ENCODE data around the gene KLHL12.

KLHL12 gene

GRCh38 chr1:202871367-202871766, 55.7 kb downstream of the KLHL12 start:
- no peak overlapping the region for H3K4me3 ChIP-seq (ENCODE audit: low read depth, low read length)
- DNase-seq (ENCODE audit: low read depth), result no peak
- TF ChIP-seq CTCF (conservative IDR thresholded peaks at IDR 0.05; ENCODE audit: low read depth, low read length), result no peak

- no peak for TF ChIP-seq CTCF (conservative IDR thresholded peaks at IDR 0.05; ENCODE audit: low read depth, low read length)
- no peak for DNase-seq (ENCODE audit: low read depth)
- no peak overlapping the region for H3K4me3 ChIP-seq (ENCODE audit: low read depth, low read length)
Measured at GRCh38 chr1:202862679-202863560, 64.1 kb downstream of the KLHL12 start.

- TF ChIP-seq CTCF (conservative IDR thresholded peaks at IDR 0.05; ENCODE audit: low read depth, low read length), result no peak
- peak; percentile 86 for DNase-seq (ENCODE audit: low read depth)
- H3K4me3 ChIP-seq (ENCODE audit: low read depth, low read length), result peak overlapping the region; percentile 69
Measured at GRCh38 chr1:202861420-202862132, 65.5 kb downstream of the KLHL12 start.

GRCh38 chr1:202860744-202861419, 66.2 kb downstream of the KLHL12 start:
- DNase-seq (ENCODE audit: low read depth), result peak; percentile 28
- peak overlapping the region; percentile 69 for H3K4me3 ChIP-seq (ENCODE audit: low read depth, low read length)

GRCh38 chr1:202858789-202859414, 68.1 kb downstream of the KLHL12 start:
- H3K4me3 ChIP-seq (ENCODE audit: low read depth, low read length), result no peak overlapping the region
- DNase-seq (ENCODE audit: low read depth), result no peak
- no peak for TF ChIP-seq CTCF (conservative IDR thresholded peaks at IDR 0.05; ENCODE audit: low read depth, low read length)

More at GRCh38 chr1:202860744-202861419, 66.2 kb downstream of the KLHL12 start:
- TF ChIP-seq CTCF (conservative IDR thresholded peaks at IDR 0.05; ENCODE audit: low read depth, low read length), result no peak

- H3K4me3 ChIP-seq (ENCODE audit: low read depth, low read length), result no peak overlapping the region
- DNase-seq (ENCODE audit: low read depth), result peak; percentile 87
- TF ChIP-seq CTCF (conservative IDR thresholded peaks at IDR 0.05; ENCODE audit: low read depth, low read length), result no peak
Measured at GRCh38 chr1:202858331-202858730, 68.7 kb downstream of the KLHL12 start.
